Measurements from ENCODE around the gene KCP. TPM values are rescaled to one million over a fixed set of nuclear protein-coding genes. Genes with fewer than 3 reads are reported as not detected.

Gene KCP
- total RNA-seq, 1 donor from 2014 or later, result not detected

- no peak for DNase-seq (ENCODE audit: low read depth in 2 of 2)
Observed at GRCh38 chr7:128906766-128907559, 3.5 kb downstream of the KCP start.

- DNase-seq (ENCODE audit: low read depth in 2 of 2), result no peak
Observed at GRCh38 chr7:128906001-128906765, 4.3 kb downstream of the KCP start.

GRCh38 chr7:128904381-128905197 lies 5.9 kb downstream of the KCP start:
- peak; percentile 60 to 68 for DNase-seq (ENCODE audit: low read depth in 2 of 2)

- DNase-seq (ENCODE audit: low read depth in 2 of 2), result no peak
Observed at GRCh38 chr7:128903621-128904361, 6.7 kb downstream of the KCP start.

- no peak for DNase-seq (ENCODE audit: low read depth in 2 of 2)
Observed at GRCh38 chr7:128902761-128903585, 7.5 kb downstream of the KCP start.

DNA sequence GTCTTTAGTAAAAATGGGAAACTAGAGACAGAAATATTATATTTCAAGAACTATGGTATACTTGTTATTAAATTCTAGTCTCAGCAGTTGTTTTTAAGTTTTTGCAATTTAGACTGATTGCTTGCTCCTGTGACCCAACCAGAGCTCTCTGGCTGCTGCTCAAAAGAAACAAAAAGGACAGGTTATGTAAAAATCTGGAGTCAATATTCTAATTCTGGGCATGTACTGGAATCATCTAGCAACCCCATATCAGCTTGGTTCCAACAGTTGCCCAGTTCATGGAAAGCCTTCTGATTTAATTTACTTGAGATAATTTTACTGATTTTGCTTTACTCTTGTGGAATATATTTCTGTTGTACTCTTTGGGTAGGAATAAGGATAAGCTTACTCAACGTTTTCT lies 10.3 kb downstream of the KCP start:
- DNase-seq (ENCODE audit: low read depth in 2 of 2), result no peak

GRCh38 chr7:128899392-128899791 lies 11.1 kb downstream of the KCP start:
- no peak for DNase-seq (ENCODE audit: low read depth in 2 of 2)

GRCh38 chr7:128895320-128895719 lies 15.2 kb downstream of the KCP start:
- no peak for DNase-seq (ENCODE audit: low read depth in 2 of 2)

DNA sequence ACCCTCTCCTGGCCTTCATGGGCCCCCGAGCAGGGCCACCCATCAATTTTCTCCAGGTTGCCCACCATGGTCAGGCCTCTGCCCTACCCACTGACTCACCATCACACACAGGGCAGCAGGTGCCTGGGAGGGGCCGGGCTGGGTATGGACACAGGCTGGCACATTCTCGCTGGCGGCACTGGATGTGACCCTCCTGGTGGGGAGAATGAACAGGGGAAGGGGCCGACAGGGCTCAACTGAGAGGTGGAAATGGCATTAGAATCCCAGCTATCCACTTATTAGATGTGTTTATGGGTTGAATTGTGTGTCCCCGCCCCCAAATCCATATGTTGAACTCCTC lies 16.4 kb downstream of the KCP start:
- DNase-seq (ENCODE audit: low read depth in 2 of 2), result no peak

DNA sequence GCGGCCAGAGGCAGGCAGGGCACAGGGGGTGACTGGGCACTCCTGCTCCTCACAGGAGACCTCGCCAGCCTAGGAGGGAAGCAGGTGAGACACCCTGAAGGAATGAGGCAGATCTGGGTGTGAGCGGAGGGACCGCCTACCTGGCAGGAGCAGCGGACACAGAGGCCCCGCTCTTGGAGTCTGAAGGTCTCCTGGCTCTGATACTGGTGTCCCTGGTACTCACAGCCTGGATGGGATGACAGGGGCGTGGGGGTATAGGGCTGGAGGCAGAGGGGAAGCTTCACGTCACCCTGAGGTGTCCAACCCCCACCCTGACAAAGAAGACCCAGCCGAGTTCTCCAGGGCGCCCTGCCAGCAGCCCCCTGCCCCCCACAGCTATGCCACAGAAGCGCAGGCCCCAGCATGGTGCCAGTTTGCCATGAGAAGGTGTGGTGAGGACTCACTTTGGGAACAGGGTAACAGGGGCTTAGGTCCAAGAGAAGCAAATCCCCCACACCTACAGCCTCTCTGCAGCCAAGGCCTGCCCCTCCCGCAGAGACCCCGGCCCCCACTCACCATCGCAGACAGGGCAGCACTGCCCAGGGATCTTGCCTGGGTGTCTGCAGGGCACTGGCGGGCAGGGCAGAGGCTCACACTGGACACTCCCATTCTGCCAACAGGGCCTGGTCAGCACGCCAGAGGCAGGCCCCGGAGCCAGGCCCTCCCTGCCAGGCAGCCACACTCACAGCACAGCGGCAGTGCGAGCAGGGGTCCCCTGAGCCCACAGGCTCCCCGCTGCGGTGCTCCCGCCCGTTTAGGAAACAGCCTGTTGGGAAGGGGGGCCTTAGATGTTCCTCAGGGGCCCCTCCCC lies 17.0 kb downstream of the KCP start:
- no peak for DNase-seq (ENCODE audit: low read depth in 2 of 2)

GRCh38 chr7:128892521-128893250 lies 17.8 kb downstream of the KCP start:
- DNase-seq (ENCODE audit: low read depth in 2 of 2), result no peak

DNA sequence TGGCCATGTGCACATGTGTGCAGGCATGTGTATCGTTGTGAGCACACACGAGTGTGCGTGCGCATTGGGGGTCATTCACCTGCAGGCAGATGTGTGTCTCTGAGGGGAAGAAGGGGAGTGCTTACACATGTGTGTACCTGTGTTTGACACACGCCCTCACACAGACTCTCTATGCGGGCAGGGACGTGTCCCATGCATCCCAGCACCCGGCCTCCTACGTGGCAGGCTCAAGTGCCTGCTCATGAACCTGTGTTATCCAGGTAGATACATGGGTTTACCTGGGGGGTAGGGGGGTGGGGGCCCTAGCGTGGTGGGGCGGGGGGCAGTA lies 18.6 kb downstream of the KCP start:
- no peak for DNase-seq (ENCODE audit: low read depth in 2 of 2)

DNA sequence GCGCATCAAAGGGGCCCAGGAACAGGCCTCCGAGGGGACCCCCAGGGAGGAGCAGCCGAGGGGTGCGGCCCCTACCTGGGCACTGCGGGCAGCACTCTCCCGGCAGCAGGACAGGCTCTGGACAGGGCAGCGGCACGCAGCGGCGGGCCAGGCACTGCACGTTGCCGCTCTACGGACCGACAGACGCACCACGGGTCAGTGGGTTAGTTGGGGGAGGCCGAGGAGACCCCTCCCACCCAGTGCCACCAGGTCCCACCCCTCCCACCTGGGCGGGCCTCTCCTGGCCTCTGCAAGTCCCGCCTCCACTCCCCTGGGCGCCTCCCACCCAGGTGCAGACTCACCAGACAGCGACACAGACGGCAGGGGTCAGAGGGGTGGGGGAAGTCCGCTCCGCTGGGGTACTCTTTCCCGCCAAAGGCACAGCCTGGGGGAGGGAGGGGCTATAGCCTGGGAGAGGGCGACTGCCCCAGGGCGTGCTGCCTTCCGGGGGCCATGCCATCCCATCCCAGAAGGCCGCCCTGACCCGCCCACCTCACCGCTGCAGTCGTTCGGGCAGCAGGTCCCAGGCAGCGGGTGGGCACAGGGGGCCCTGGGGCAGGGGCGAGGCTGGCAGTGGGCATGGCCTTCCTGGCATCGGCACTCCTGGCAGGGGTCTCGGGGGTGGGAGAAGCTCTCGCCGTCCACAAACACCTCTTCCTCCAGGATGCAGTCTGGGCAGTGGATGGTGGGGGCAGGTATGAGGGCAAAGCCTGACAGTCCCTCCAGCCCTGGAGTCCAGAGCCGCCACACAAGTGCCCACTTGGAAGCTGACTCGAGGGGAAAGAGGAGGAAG lies 19.2 kb downstream of the KCP start:
- DNase-seq (ENCODE audit: low read depth in 2 of 2), result peak in 1 of 2 donors; percentile 21

- DNase-seq (ENCODE audit: low read depth in 2 of 2), result no peak
Observed at GRCh38 chr7:128890306-128891109, 20.0 kb downstream of the KCP start.

DNA sequence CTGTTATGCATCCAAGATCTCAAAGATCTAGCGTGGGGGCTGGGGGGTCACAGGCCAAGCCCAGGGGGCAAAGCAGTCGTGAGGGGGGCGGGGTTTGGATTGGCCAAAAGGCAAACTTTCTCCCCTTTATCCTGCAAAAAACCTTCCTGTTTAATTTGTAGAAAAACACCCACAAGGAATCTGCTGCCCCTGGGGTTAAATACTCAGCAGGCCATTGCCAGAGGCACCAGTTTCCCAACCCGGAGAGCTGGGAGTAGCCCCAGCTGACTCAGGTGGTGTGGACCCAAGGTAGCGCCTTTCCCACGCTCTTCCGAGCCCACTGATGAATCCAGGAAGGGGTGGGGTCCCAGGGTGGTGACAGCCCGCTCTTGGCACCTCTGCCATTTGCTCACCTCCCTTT lies 21.4 kb downstream of the KCP start:
- no peak for DNase-seq (ENCODE audit: low read depth in 2 of 2)

DNA sequence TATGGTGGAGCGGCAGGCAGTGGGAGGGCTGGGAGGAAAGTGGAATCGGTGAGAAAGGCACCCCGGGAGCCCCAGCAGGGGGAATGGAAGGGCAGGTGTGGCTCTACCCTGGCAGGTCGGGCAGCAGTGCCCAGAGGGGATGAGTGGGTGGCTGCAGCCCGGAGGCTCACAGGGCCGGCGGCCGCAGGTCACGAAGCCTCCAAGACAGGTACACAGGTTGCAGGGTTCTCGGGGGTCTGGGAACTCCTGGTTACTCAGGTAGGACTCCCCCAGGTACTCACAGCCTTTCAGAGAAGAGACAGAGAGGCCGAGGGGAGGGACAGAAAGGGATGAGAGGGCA lies 21.8 kb downstream of the KCP start:
- no peak for DNase-seq (ENCODE audit: low read depth in 2 of 2)

DNA sequence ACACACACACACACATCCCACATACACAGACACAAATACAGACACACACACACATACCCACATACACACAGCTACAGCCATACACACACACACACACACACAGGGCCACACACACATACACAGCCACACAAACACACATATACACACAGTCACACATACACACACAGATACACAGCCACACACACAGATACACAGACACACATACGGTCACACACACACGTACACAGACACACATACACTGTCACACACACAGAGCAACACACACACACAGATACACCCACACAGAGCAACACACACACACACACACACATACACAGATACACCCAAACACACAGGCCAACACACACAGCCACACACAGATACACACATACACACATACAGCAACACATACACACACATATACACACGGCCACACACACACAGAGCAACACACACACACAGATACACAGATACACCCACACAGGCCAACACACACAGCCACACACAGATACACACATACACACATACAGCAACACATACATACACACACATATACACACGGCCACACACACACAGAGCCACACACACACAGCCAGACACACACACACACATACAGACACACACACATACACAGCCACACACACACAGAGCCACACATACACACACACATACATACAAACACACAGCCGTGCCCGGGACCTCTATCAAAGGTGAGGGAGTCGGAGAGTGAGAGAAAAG lies 22.3 kb downstream of the KCP start:
- DNase-seq (ENCODE audit: low read depth in 2 of 2), result no peak

All from lung microvascular endothelial cell (primary cell).